Measurements from ENCODE around the gene WASF1. TPM values are rescaled to one million over a fixed set of nuclear protein-coding genes. Genes with fewer than 3 reads are reported as not detected.

The WASF1 gene
- total and polyA plus RNA-seq, 4 donors = 1.9 to 4.6 (median 3.3) TPM

DNA sequence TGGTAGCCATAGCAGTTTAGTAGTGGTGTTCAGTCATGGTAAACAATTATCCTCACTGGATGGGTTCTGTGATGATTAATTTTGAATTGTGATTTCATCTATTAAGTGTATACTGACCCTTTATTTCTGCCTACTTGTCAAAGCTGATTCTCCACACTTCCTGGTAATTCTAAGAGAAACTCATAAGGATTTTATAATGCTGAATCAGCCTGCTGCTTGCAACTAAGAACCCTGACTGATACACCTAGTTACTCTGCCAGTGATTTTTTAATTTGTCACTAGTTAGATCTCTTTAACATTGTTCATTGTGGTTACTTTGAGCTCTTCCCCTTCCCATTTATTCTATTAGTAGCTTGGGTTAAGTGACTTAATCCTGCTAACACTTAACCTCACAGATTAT lies 9.3 kb upstream of the WASF1 start:
- H3K27me3 ChIP-seq (ENCODE audit: control insufficient read depth in 3 of 3, insufficient read depth in 3 of 3, low read length in 2 of 3) = no peaks in the 10 kb centered on the region
- ATAC-seq (ENCODE audit: insufficient read depth, low FRiP score) (no peak), DNase-seq (no peak)
- TF ChIP-seq, protein P1, sequence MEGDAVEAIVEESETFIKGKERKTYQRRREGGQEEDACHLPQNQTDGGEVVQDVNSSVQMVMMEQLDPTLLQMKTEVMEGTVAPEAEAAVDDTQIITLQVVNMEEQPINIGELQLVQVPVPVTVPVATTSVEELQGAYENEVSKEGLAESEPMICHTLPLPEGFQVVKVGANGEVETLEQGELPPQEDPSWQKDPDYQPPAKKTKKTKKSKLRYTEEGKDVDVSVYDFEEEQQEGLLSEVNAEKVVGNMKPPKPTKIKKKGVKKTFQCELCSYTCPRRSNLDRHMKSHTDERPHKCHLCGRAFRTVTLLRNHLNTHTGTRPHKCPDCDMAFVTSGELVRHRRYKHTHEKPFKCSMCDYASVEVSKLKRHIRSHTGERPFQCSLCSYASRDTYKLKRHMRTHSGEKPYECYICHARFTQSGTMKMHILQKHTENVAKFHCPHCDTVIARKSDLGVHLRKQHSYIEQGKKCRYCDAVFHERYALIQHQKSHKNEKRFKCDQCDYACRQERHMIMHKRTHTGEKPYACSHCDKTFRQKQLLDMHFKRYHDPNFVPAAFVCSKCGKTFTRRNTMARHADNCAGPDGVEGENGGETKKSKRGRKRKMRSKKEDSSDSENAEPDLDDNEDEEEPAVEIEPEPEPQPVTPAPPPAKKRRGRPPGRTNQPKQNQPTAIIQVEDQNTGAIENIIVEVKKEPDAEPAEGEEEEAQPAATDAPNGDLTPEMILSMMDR (IDR thresholded peaks at IDR 0.05; ENCODE audit: control extremely low read depth, extremely low read depth) = no peak
- H3K36me3 ChIP-seq (ENCODE audit: control insufficient read depth in 4 of 4, insufficient read depth in 4 of 4, low read length in 4 of 4) = peaks cover 0 to 3% (median 0%) of the 10 kb centered on the region in 4 donors
- H3K9ac ChIP-seq (ENCODE audit: insufficient read depth in 1 of 2, low read length in 2 of 2) = no peak overlapping the region
- no peak overlapping the region for H3K4me3 ChIP-seq
- peaks cover 0 to 13% (median 7%) of the 10 kb centered on the region in 5 donors for H3K4me1 ChIP-seq (ENCODE audit: control insufficient read depth in 5 of 5, insufficient read depth in 5 of 5, low read length in 5 of 5)
- H3K9me3 ChIP-seq (ENCODE audit: control insufficient read depth in 4 of 4, insufficient read depth in 3 of 4, low read length in 3 of 4) = no peaks in the 10 kb centered on the region
- H3K27ac ChIP-seq (ENCODE audit: low read depth in 1 of 2, low read length in 1 of 2) = no peak overlapping the region

DNA sequence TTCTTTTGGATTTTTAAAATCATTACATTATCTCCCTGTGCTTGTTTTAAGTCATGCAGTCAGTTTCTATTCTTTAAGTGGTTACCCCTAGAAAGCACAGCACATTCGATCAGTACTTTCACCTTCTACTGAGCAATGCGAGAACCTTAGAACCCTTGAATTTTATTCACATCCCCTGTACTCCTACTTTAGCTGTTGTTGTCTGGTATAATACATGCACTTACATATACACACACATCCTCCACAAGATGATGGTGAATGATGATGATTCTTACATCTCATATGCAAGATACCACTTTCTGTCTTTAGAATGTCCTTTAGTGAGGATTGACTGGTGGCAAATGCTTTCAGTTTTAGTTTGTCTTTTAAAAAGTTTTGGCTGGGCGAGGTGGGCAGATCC lies 6.4 kb upstream of the WASF1 start:
- no peak overlapping the region for H3K27ac ChIP-seq (ENCODE audit: low read depth in 1 of 2, low read length in 1 of 2)
- DNase-seq (no peak), ATAC-seq (ENCODE audit: insufficient read depth, low FRiP score) (no peak)
- 88% methylated on average over 3 of the region's 3 CpGs for WGBS, 2 donors
- H3K9ac ChIP-seq (ENCODE audit: insufficient read depth in 1 of 2, low read length in 2 of 2) = no peak overlapping the region
- no peaks in the 10 kb centered on the region for H3K36me3 ChIP-seq (ENCODE audit: control insufficient read depth in 4 of 4, insufficient read depth in 4 of 4, low read length in 4 of 4)
- H3K9me3 ChIP-seq (ENCODE audit: control insufficient read depth in 4 of 4, insufficient read depth in 3 of 4, low read length in 3 of 4) = no peaks in the 10 kb centered on the region
- H3K4me3 ChIP-seq = no peak overlapping the region
- H3K4me1 ChIP-seq (ENCODE audit: control insufficient read depth in 5 of 5, insufficient read depth in 5 of 5, low read length in 5 of 5) = peaks cover 8 to 40% (median 16%) of the 10 kb centered on the region in 5 donors
- H3K27me3 ChIP-seq (ENCODE audit: control insufficient read depth in 3 of 3, insufficient read depth in 3 of 3, low read length in 2 of 3) = no peaks in the 10 kb centered on the region
- TF ChIP-seq, protein P1 (IDR thresholded peaks at IDR 0.05; ENCODE audit: control extremely low read depth, extremely low read depth) = no peak

DNA sequence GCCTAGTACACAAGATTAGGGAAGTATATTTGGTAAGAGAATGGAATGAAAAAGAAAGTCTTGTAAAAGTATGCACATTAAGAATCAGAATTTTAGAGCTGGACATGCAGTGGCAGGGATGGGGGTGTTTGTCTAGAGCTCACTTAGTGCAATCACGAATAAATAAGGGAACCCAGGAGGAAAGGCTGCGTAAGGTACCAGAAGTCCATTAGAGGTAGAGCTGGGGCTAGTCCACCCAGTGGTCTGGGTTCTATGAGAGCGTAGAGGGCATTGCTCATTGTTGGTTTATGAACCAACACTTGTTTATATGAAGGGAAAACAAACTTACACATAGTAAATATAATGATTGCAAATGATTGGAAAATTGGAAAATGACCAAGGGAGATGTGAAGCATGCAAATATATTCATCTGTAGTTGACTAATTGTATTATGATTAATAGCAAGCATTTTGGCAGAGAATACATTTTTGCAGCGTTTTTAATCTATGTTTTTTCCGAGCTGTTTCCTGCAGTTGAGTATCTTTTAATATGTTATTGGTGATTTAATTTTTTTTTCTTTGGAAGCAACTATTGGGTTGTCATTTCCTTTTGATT lies 3.9 kb upstream of the WASF1 start:
- DNase-seq = peak in 2 of 3 donors; percentile 67 to 79
- Histone ChIP-seq H3K27ac (ENCODE audit: low read depth in 1 of 2, low read length in 1 of 2) (no peak overlapping the region), H3K4me3 (no peak overlapping the region), H3K36me3 (ENCODE audit: control insufficient read depth in 4 of 4, insufficient read depth in 4 of 4, low read length in 4 of 4) (peaks cover 0 to 6% (median 0%) of the 10 kb centered on the region in 4 donors), H3K9me3 (ENCODE audit: control insufficient read depth in 4 of 4, insufficient read depth in 3 of 4, low read length in 3 of 4) (no peaks in the 10 kb centered on the region), H3K27me3 (ENCODE audit: control insufficient read depth in 3 of 3, insufficient read depth in 3 of 3, low read length in 2 of 3) (no peaks in the 10 kb centered on the region), H3K9ac (ENCODE audit: insufficient read depth in 1 of 2, low read length in 2 of 2) (no peak overlapping the region), H3K4me1 (ENCODE audit: control insufficient read depth in 5 of 5, insufficient read depth in 5 of 5, low read length in 5 of 5) (peaks cover 4 to 42% (median 11%) of the 10 kb centered on the region in 5 donors)
- 69 to 72% methylated on average over 5 of the region's 5 CpGs for WGBS, 2 donors
- TF ChIP-seq, protein P1 (IDR thresholded peaks at IDR 0.05; ENCODE audit: control extremely low read depth, extremely low read depth) = no peak
- ATAC-seq (ENCODE audit: insufficient read depth, low FRiP score) = no peak
